ENCODE data around the gene ASPA. TPM values are rescaled to one million over a fixed set of nuclear protein-coding genes. Genes with fewer than 3 reads are reported as not detected.

The ASPA gene
- total and polyA plus RNA-seq, 4 experiments from 2014 or later, result not detected

- Histone ChIP-seq H3K4me1 (ENCODE audit: insufficient read depth, low read length) (no peaks in the 10 kb centered on the region), H3K27ac (ENCODE audit: low read depth, low read length) (no peak overlapping the region), H3K27me3 (ENCODE audit: insufficient read depth, low read length) (no peaks in the 10 kb centered on the region), H3K36me3 (ENCODE audit: insufficient read depth, low read length) (no peaks in the 10 kb centered on the region), H3K4me3 (ENCODE audit: low read length in 2 of 2) (no peak overlapping the region), H3K9me3 (ENCODE audit: control insufficient read depth in 1 of 2, low read length in 2 of 2) (no peaks in the 10 kb centered on the region)
- POLR2A ChIA-PET (ENCODE audit: partially characterized antibody), result no interaction called here
- Mint-ChIP-seq H3K27ac (peak overlapping the region in 1 of 7 donors; percentile 70), H3K36me3 (no peaks in the 10 kb centered on the region), H3K4me1 (no peaks in the 10 kb centered on the region), H3K4me3 (no peak overlapping the region), H3K9me3 (peaks cover 0 to 6% (median 0%) of the 10 kb centered on the region in 8 donors), H3K27me3 (peaks cover 5% of the 10 kb centered on the region in 2 donors)
- intact Hi-C loops (cut with micrococcal nuclease), result no loop called here
- no peak for DNase-seq
- CTCF ChIA-PET (ENCODE audit: partially characterized antibody), result no interaction called here
Observed at GRCh38 chr17:3546521-3546920, 70.7 kb downstream of the ASPA start.

GRCh38 chr17:3546997-3547396, 71.2 kb downstream of the ASPA start:
- Histone ChIP-seq H3K36me3 (ENCODE audit: insufficient read depth, low read length) (no peaks in the 10 kb centered on the region), H3K4me1 (ENCODE audit: insufficient read depth, low read length) (no peaks in the 10 kb centered on the region), H3K4me3 (ENCODE audit: low read length in 2 of 2) (no peak overlapping the region), H3K9me3 (ENCODE audit: control insufficient read depth in 1 of 2, low read length in 2 of 2) (no peaks in the 10 kb centered on the region), H3K27ac (ENCODE audit: low read depth, low read length) (no peak overlapping the region), H3K27me3 (ENCODE audit: insufficient read depth, low read length) (no peaks in the 10 kb centered on the region)
- intact Hi-C loops (cut with micrococcal nuclease), result no loop called here
- Mint-ChIP-seq H3K27ac (no peak overlapping the region), H3K9me3 (peaks cover 0 to 6% (median 0%) of the 10 kb centered on the region in 8 donors), H3K4me3 (no peak overlapping the region), H3K27me3 (peaks cover 5% of the 10 kb centered on the region in 2 donors), H3K4me1 (no peaks in the 10 kb centered on the region), H3K36me3 (no peaks in the 10 kb centered on the region)
- ChIA-PET CTCF (ENCODE audit: partially characterized antibody) (no interaction called here), POLR2A (ENCODE audit: partially characterized antibody) (no interaction called here)
- DNase-seq, result no peak

GRCh38 chr17:3547628-3548027, 71.8 kb downstream of the ASPA start:
- H3K4me3 ChIP-seq (ENCODE audit: low read length in 2 of 2), result no peak overlapping the region
- H3K27ac ChIP-seq (ENCODE audit: low read depth, low read length), result no peak overlapping the region
- Mint-ChIP-seq H3K27ac (no peak overlapping the region), H3K4me1 (no peaks in the 10 kb centered on the region), H3K36me3 (no peaks in the 10 kb centered on the region), H3K9me3 (peaks cover 0 to 6% (median 0%) of the 10 kb centered on the region in 8 donors), H3K4me3 (no peak overlapping the region), H3K27me3 (peaks cover 5% of the 10 kb centered on the region in 2 donors)
- no peaks in the 10 kb centered on the region for H3K4me1 ChIP-seq (ENCODE audit: insufficient read depth, low read length)
- intact Hi-C loops (cut with micrococcal nuclease), result no loop called here
- H3K9me3 ChIP-seq (ENCODE audit: control insufficient read depth in 1 of 2, low read length in 2 of 2), result no peaks in the 10 kb centered on the region
- H3K27me3 ChIP-seq (ENCODE audit: insufficient read depth, low read length), result no peaks in the 10 kb centered on the region
- DNase-seq, result no peak
- POLR2A ChIA-PET (ENCODE audit: partially characterized antibody), result no interaction called here
- H3K36me3 ChIP-seq (ENCODE audit: insufficient read depth, low read length), result no peaks in the 10 kb centered on the region
- CTCF ChIA-PET (ENCODE audit: partially characterized antibody), result no interaction called here

- ChIA-PET CTCF (ENCODE audit: partially characterized antibody) (no interaction called here), POLR2A (ENCODE audit: partially characterized antibody) (no interaction called here)
- no peak for DNase-seq
- Histone ChIP-seq H3K4me3 (ENCODE audit: low read length in 2 of 2) (no peak overlapping the region), H3K9me3 (ENCODE audit: control insufficient read depth in 1 of 2, low read length in 2 of 2) (no peaks in the 10 kb centered on the region), H3K4me1 (ENCODE audit: insufficient read depth, low read length) (no peaks in the 10 kb centered on the region), H3K27me3 (ENCODE audit: insufficient read depth, low read length) (no peaks in the 10 kb centered on the region), H3K27ac (ENCODE audit: low read depth, low read length) (no peak overlapping the region), H3K36me3 (ENCODE audit: insufficient read depth, low read length) (no peaks in the 10 kb centered on the region)
- Mint-ChIP-seq H3K9me3 (peaks cover 0 to 6% (median 0%) of the 10 kb centered on the region in 8 donors), H3K36me3 (no peaks in the 10 kb centered on the region), H3K4me3 (peak overlapping the region in 1 of 8 donors; percentile 21), H3K27me3 (peaks cover 5 to 9% of the 10 kb centered on the region in 2 donors), H3K27ac (peak overlapping the region in 1 of 7 donors; percentile 14), H3K4me1 (no peaks in the 10 kb centered on the region)
- intact Hi-C loops (cut with micrococcal nuclease), result no loop called here
Observed at GRCh38 chr17:3549610-3550162, 73.9 kb downstream of the ASPA start.

DNA sequence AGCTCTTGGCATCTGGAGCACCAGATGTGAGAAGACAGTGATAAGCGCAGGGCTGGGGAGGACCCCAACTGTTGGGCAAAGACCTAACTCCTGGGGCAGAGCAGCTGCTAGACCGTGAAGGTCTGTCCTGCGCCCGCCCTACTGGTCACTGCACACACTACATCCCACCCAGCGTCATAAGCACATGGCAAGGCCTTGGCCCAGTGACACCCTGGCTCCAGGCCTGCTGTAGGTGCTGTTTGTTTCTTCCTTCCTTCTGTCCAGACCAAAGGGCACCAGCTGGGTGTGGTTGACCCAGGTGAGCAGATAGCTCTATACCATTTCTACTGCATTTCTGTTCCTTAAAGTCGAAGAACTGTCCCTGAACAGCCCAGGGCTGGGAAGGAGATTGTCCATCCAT, 75.4 kb downstream of the ASPA start:
- CTCF ChIA-PET (ENCODE audit: partially characterized antibody), result no interaction called here
- intact Hi-C loops (cut with micrococcal nuclease), result no loop called here
- POLR2A ChIA-PET (ENCODE audit: partially characterized antibody), result no interaction called here
- peaks cover 0 to 6% (median 0%) of the 10 kb centered on the region in 8 donors for H3K9me3 Mint-ChIP-seq
- H3K27me3 Mint-ChIP-seq, result peaks cover 5 to 9% of the 10 kb centered on the region in 2 donors
- H3K4me3 ChIP-seq (ENCODE audit: low read length in 2 of 2), result no peak overlapping the region
- DNase-seq, result no peak
- no peaks in the 10 kb centered on the region for H3K36me3 Mint-ChIP-seq
- no peaks in the 10 kb centered on the region for H3K4me1 Mint-ChIP-seq
- H3K27ac Mint-ChIP-seq, result no peak overlapping the region
- H3K27me3 ChIP-seq (ENCODE audit: insufficient read depth, low read length), result no peaks in the 10 kb centered on the region
- no peaks in the 10 kb centered on the region for H3K36me3 ChIP-seq (ENCODE audit: insufficient read depth, low read length)
- H3K9me3 ChIP-seq (ENCODE audit: control insufficient read depth in 1 of 2, low read length in 2 of 2), result no peaks in the 10 kb centered on the region
- H3K4me1 ChIP-seq (ENCODE audit: insufficient read depth, low read length), result no peaks in the 10 kb centered on the region
- no peak overlapping the region for H3K4me3 Mint-ChIP-seq
- no peak overlapping the region for H3K27ac ChIP-seq (ENCODE audit: low read depth, low read length)

DNA sequence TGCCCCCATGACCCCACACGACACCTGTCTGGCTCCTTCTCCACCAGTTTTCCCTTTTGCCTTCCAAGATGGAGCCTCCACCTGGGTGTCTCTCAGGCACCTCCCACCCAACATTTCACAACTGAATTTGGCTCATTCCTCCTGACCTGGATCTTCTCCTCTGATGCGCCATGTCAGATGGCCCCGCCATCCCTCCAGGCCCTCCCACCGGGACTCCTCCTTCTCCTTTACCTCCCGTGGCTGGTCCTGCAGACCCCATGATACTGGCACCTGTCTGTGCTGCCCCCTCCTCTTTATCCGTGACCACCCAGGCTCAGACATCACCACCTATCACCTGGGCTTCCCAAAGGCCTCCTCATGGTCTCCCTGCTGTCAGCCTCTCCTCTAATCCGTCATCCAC, 77.1 kb downstream of the ASPA start:
- no peaks in the 10 kb centered on the region for H3K27me3 ChIP-seq (ENCODE audit: insufficient read depth, low read length)
- POLR2A ChIA-PET (ENCODE audit: partially characterized antibody), result no interaction called here
- H3K4me3 Mint-ChIP-seq, result no peak overlapping the region
- peaks cover 0 to 6% (median 0%) of the 10 kb centered on the region in 8 donors for H3K9me3 Mint-ChIP-seq
- H3K27ac ChIP-seq (ENCODE audit: low read depth, low read length), result no peak overlapping the region
- H3K27me3 Mint-ChIP-seq, result peaks cover 5 to 9% of the 10 kb centered on the region in 2 donors
- no peaks in the 10 kb centered on the region for H3K36me3 Mint-ChIP-seq
- H3K4me1 ChIP-seq (ENCODE audit: insufficient read depth, low read length), result peaks cover 8% of the 10 kb centered on the region
- no peaks in the 10 kb centered on the region for H3K36me3 ChIP-seq (ENCODE audit: insufficient read depth, low read length)
- CTCF ChIA-PET (ENCODE audit: partially characterized antibody), result no interaction called here
- H3K9me3 ChIP-seq (ENCODE audit: control insufficient read depth in 1 of 2, low read length in 2 of 2), result no peaks in the 10 kb centered on the region
- no peak for DNase-seq
- no peak overlapping the region for H3K4me3 ChIP-seq (ENCODE audit: low read length in 2 of 2)
- intact Hi-C loops (cut with micrococcal nuclease), result no loop called here
- H3K4me1 Mint-ChIP-seq, result peaks cover 2 to 9% (median 4%) of the 10 kb centered on the region in 4 donors
- H3K27ac Mint-ChIP-seq, result no peak overlapping the region

Other genes with a start within 250 kb of the ASPA start
- under 1 TPM; 0.23 to 0.53 TPM for gene OR3A1, start 177.6 kb upstream of the ASPA start, total RNA-seq
- not detected for gene OR3A1, start 177.6 kb upstream of the ASPA start, polyA plus RNA-seq
- 1 to 10 TPM; 1.9 to 2.4 TPM for gene OR3A2, start 89.7 kb upstream of the ASPA start, total RNA-seq
- gene OR3A2, start 89.7 kb upstream of the ASPA start, polyA plus RNA-seq, result under 1 TPM; 0.79 to 1.00 TPM
- not detected for gene OR1E1, start 77.6 kb upstream of the ASPA start, total RNA-seq
- not detected for gene OR1E1, start 77.6 kb upstream of the ASPA start, polyA plus RNA-seq
- not detected for gene OR3A3, start 64.6 kb upstream of the ASPA start, total RNA-seq
- not detected for gene OR3A3, start 64.6 kb upstream of the ASPA start, polyA plus RNA-seq
- not detected for gene OR1E2, start 42.2 kb upstream of the ASPA start, total RNA-seq
- not detected for gene OR1E2, start 42.2 kb upstream of the ASPA start, polyA plus RNA-seq
- not detected for gene SPATA22, start 4.2 kb upstream of the ASPA start, total RNA-seq
- under 1 TPM in 1 of 2 donors, not detected in 1; 0.42 TPM for gene SPATA22, start 4.2 kb upstream of the ASPA start, polyA plus RNA-seq
- gene TRPV3, start 81.8 kb downstream of the ASPA start, total RNA-seq, result under 1 TPM; 0.06 to 0.14 TPM
- gene TRPV3, start 81.8 kb downstream of the ASPA start, polyA plus RNA-seq, result not detected
- gene TRPV1, start 133.4 kb downstream of the ASPA start, total RNA-seq, result 1 to 10 TPM; 8.1 to 8.8 TPM
- under 1 TPM in 1 of 2 donors, not detected in 1; 0.46 TPM for gene TRPV1, start 133.4 kb downstream of the ASPA start, polyA plus RNA-seq
- 10 to 100 TPM; 10.7 to 11.6 TPM for gene SHPK, start 160.3 kb downstream of the ASPA start, total RNA-seq
- gene SHPK, start 160.3 kb downstream of the ASPA start, polyA plus RNA-seq, result 1 to 10 TPM; 5.8 to 6.0 TPM
- 10 to 100 TPM; 11.6 to 12.0 TPM for gene CTNS, start 160.8 kb downstream of the ASPA start, total RNA-seq
- 1 to 10 TPM; 7.7 to 8.0 TPM for gene CTNS, start 160.8 kb downstream of the ASPA start, polyA plus RNA-seq
- 10 to 100 TPM; 12.7 to 13.2 TPM for gene TAX1BP3, start 192.6 kb downstream of the ASPA start, total RNA-seq
- 10 to 100 TPM; 28.2 to 32.3 TPM for gene TAX1BP3, start 192.6 kb downstream of the ASPA start, polyA plus RNA-seq
- gene EMC6, start 192.8 kb downstream of the ASPA start, total RNA-seq, result 10 to 100 TPM; 27.8 to 29.4 TPM
- 100 to 1,000 TPM in 1 of 2 donors, 10 to 100 TPM in 1; 75.7 to 104 TPM for gene EMC6, start 192.8 kb downstream of the ASPA start, polyA plus RNA-seq
- gene P2RX5, start 220.2 kb downstream of the ASPA start, total RNA-seq, result 10 to 100 TPM; 13.8 to 16.0 TPM
- gene P2RX5, start 220.2 kb downstream of the ASPA start, polyA plus RNA-seq, result 10 to 100 TPM; 18.8 to 28.9 TPM
- gene HASPIN, start 247.9 kb downstream of the ASPA start, total RNA-seq, result under 1 TPM; 0.28 to 0.41 TPM
- under 1 TPM in 1 of 2 donors, not detected in 1; 0.29 TPM for gene HASPIN, start 247.9 kb downstream of the ASPA start, polyA plus RNA-seq